Measurements from ENCODE around the gene DGKK.

- TF ChIP-seq EZH2 (IDR thresholded peaks at IDR 0.05; ENCODE audit: insufficient read depth, low read length) (no peak), CTCF (IDR thresholded peaks at IDR 0.05; ENCODE audit: insufficient read depth, low read depth, low read length) (no peak)
Measured at GRCh38 chrX:50450324-50450723, 20.3 kb downstream of the DGKK start.

Measured in astrocyte (in vitro differentiated cells and primary cell).